GM21423 (cell line): ENCODE data around the gene TIMM44.

Source experiments
- ATAC-seq: cut with Tn5 transposase; IDR thresholded peaks from one replicate; pipeline ENCODE4 v1.9.1; 2021; ENCODE audit warnings: mild to moderate bottlenecking, moderate library complexity; ENCODE audit not compliant: unreplicated experiment

Gene TIMM44

DNA sequence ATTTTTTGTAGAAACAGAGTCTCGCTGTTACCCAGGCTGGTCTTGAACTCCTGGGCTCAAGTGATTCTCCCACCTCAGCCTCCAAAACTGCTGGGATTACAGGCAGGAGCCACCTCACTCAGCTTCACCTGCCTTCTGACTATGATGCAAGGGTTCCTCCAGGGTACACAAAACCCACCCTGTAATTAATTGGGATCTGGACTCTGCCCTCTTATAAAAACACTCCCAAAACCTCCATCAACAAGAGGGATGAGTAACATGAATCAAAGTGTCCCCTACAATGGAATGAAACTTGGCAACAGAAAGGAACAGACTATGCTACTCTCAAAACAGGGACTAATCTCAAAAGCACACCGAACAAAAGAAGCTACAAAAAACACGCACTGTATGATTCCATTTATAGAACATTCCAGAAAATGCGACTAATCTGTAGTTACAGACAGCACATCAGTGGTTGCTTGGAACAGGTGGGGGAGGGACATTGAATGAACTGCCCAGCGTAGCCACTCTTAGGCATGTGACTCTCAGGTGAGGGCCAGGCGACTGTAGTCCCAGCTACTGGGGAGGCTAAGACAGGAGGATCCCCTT is 66.1 kb downstream of the TIMM44 start:
- no peak for ATAC-seq
